HepG2 (cell line): ENCODE measurements around the gene EFL1. TPM values are rescaled to one million over a fixed set of nuclear protein-coding genes. Genes with fewer than 3 reads are reported as not detected.

ENCODE experiments used
- CBX2 ChIP-seq, 2 experiments: fragments of 200-600 bp in 1 of 2; sonication (generic); formaldehyde crosslinking in 1 of 2; IDR thresholded peaks; 2 replicates each; pipeline versions ENCODE4 v1.7.0 to v1.8.1; 2018 to 2022; ENCODE audit warnings: low read depth in 2 of 2, low read length in 1 of 2, mild to moderate bottlenecking in 1 of 2, missing genetic modification reagents in 1 of 2
- CEBPZ ChIP-seq: IDR thresholded peaks from 2 replicates; pipeline ENCODE4 v1.6.1; 2012; ENCODE audit warnings: low read length, improper control_type of control experiment
- GTF2F1 ChIP-seq: fragments of 150-350 bp; IDR thresholded peaks from 2 replicates; pipeline ENCODE4 v1.6.1; 2014; ENCODE audit warnings: low read length
- IRF1 ChIP-seq: sonication (generic); formaldehyde crosslinking; IDR thresholded peaks from 2 replicates; pipeline ENCODE4 v1.4.0; 2020; ENCODE audit warnings: low read depth, mild to moderate bottlenecking, missing genetic modification reagents
- IRX3 ChIP-seq: sonication (generic); formaldehyde crosslinking; IDR thresholded peaks from 2 replicates; pipeline ENCODE4 v1.8.1; 2023; ENCODE audit warnings: mild to moderate bottlenecking, low read depth, missing genetic modification reagents, borderline replicate concordance
- MLX ChIP-seq: IDR thresholded peaks from 2 replicates; pipeline ENCODE4 v1.6.1; 2016
- NCOA1 ChIP-seq: sonication (generic); formaldehyde crosslinking; IDR thresholded peaks from 2 replicates; pipeline ENCODE4 v1.9.0; 2021; ENCODE audit warnings: missing genetic modification reagents
- RXRA ChIP-seq: sonication (generic); formaldehyde crosslinking; IDR thresholded peaks from 2 replicates; pipeline ENCODE4 v1.5.1; 2020; ENCODE audit warnings: missing genetic modification reagents
- SOX13 ChIP-seq, 3 experiments: fragments of 450-650 bp in 1 of 3; sonication (generic) in 1 of 3; formaldehyde crosslinking in 1 of 3; IDR thresholded peaks in 2 of 3; conservative IDR thresholded peaks in 1 of 3; 2 replicates each; pipeline versions ENCODE4 v1.5.0 to v1.6.1; 2016 to 2020; ENCODE audit warnings: antibody characterized with exemption in 1 of 3, mild to moderate bottlenecking in 1 of 3, missing compliant biosample characterization in 1 of 3, missing genetic modification reagents in 1 of 3, moderate library complexity in 1 of 3
- TEAD3 ChIP-seq: optimal IDR thresholded peaks from 2 replicates; pipeline ENCODE3; 2016; ENCODE audit warnings: borderline replicate concordance
- WIZ ChIP-seq: sonication (generic); formaldehyde crosslinking; IDR thresholded peaks from 2 replicates; pipeline ENCODE4 v1.5.1; 2020; ENCODE audit warnings: mild to moderate bottlenecking, missing genetic modification reagents
- ZNF3 ChIP-seq: IDR thresholded peaks from 2 replicates; pipeline ENCODE4 v1.7.0; 2017; ENCODE audit warnings: inconsistent platforms
- ZNF501 ChIP-seq: sonication (generic); formaldehyde crosslinking; IDR thresholded peaks from 2 replicates; pipeline ENCODE4 v1.5.1; 2020; ENCODE audit warnings: mild to moderate bottlenecking, moderate library complexity, missing genetic modification reagents
- polyA plus RNA-seq, 8 experiments: library from polyadenylated mRNA; depleted of rRNA in 3 of 8; stranded (reverse) in 7 of 8; unstranded in 1 of 8; fragments of >200 nt; fragmentation: Illumina TruSeq in 4 of 8; extraction: Trizol in 4 of 8; gene quantifications; 2 replicates each; pipeline versions ENCODE4 v1.2.1 to v1.2.3, GENCODE V29; 2011 to 2016; ENCODE audit warnings: low read depth in 4 of 8, missing spikeins in 1 of 8, mixed read lengths in 1 of 8; ENCODE audit not compliant: insufficient read depth in 1 of 8
- total RNA-seq, 5 experiments: library from RNA; depleted of rRNA; stranded (reverse); fragments of >200 nt; fragmentation: Illumina TruSeq; extraction: Trizol; gene quantifications; 2 replicates each; pipeline ENCODE4 v1.2.3, GENCODE V29; 2016; ENCODE audit warnings: low read depth in 1 of 5
- TF ChIP-seq, protein P1 (sequence below): sonication (generic); formaldehyde crosslinking; IDR thresholded peaks from 2 replicates; pipeline ENCODE4 v1.4.0; 2020; ENCODE audit warnings: missing genetic modification reagents, borderline replicate concordance

Gene EFL1
- total and polyA plus RNA-seq, 2 of the 13 experiments (the other 11 are each of a cell fraction or from before 2014, with no cell fraction given) = 6.4 to 12.0 TPM

DNA sequence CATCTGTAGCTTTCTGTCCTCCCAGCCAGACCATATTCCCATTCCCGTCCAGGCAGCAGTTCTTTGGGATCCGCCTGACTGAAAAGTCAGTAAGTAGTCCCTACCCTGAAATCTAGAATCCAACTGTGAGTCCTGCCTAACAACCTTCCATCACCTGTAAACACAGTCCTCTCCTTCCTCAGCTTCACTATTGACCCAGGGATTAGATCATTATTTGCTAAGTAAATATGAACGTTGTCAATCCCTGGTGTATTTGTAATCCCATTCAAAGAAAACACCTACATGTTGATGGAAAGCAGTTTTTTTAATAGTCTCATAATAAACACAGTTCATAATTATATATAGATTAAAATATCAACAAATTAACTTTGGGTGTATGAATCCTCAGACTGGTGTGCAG is 816 bp upstream of the EFL1 start (continued):
- TF ChIP-seq, protein P1, sequence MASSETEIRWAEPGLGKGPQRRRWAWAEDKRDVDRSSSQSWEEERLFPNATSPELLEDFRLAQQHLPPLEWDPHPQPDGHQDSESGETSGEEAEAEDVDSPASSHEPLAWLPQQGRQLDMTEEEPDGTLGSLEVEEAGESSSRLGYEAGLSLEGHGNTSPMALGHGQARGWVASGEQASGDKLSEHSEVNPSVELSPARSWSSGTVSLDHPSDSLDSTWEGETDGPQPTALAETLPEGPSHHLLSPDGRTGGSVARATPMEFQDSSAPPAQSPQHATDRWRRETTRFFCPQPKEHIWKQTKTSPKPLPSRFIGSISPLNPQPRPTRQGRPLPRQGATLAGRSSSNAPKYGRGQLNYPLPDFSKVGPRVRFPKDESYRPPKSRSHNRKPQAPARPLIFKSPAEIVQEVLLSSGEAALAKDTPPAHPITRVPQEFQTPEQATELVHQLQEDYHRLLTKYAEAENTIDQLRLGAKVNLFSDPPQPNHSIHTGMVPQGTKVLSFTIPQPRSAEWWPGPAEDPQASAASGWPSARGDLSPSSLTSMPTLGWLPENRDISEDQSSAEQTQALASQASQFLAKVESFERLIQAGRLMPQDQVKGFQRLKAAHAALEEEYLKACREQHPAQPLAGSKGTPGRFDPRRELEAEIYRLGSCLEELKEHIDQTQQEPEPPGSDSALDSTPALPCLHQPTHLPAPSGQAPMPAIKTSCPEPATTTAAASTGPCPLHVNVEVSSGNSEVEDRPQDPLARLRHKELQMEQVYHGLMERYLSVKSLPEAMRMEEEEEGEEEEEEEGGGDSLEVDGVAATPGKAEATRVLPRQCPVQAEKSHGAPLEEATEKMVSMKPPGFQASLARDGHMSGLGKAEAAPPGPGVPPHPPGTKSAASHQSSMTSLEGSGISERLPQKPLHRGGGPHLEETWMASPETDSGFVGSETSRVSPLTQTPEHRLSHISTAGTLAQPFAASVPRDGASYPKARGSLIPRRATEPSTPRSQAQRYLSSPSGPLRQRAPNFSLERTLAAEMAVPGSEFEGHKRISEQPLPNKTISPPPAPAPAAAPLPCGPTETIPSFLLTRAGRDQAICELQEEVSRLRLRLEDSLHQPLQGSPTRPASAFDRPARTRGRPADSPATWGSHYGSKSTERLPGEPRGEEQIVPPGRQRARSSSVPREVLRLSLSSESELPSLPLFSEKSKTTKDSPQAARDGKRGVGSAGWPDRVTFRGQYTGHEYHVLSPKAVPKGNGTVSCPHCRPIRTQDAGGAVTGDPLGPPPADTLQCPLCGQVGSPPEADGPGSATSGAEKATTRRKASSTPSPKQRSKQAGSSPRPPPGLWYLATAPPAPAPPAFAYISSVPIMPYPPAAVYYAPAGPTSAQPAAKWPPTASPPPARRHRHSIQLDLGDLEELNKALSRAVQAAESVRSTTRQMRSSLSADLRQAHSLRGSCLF (CRISPR knock-in tag) = no peak
- TF ChIP-seq MLX (CRISPR knock-in tag) (peak; percentile 64; the same call in 1 of the 2 replicates), IRX3 (CRISPR knock-in tag) (no peak), RXRA (no peak), IRF1 (CRISPR knock-in tag) (no peak), GTF2F1 (no peak), ZNF3 (CRISPR knock-in tag) (no peak), WIZ (CRISPR knock-in tag) (no peak), ZNF501 (no peak), CBX2 (IDR thresholded peaks at IDR 0.05; ENCODE audit: low read depth, low read length) (no peak), CBX2 (CRISPR knock-in tag; IDR thresholded peaks at IDR 0.05; ENCODE audit: low read depth) (no peak), NCOA1 (CRISPR knock-in tag) (no peak), SOX13 (IDR thresholded peaks at IDR 0.05) (peak; percentile 75; the same call in 1 of the 2 replicates), SOX13 (CRISPR knock-in tag; conservative IDR thresholded peaks at IDR 0.05 in 1 of 2, IDR thresholded peaks at IDR 0.05 in 1 of 2) (peak in 1 of 2 experiments; percentile 91; a peak in 2 of 4 replicates), CEBPZ (no peak), TEAD3 (peak; percentile 53)
